Cardiac muscle cell (in vitro differentiated cells and primary cell): ENCODE measurements around the gene CALR. TPM values are rescaled to one million over a fixed set of nuclear protein-coding genes. Genes with fewer than 3 reads are reported as not detected.
A peak's percentile ranks its signal among the peaks of the same experiment; 100 is the strongest.

ENCODE experiments used
- DNase-seq, 2 donors: peaks; one replicate each; pipeline versions ENCODE4 v3.0.0 to v3.0.0-alpha.2; 2010 to 2017; ENCODE audit warnings: low read depth in 1 of 2, low spot score in 1 of 2
- H3K27ac ChIP-seq: fragments of 200-600 bp; sonication (generic); 2 replicates; pipeline ENCODE4 v1.5.1; 2016
- H3K27me3 ChIP-seq: fragments of 200-600 bp; sonication (generic); 2 replicates; pipeline ENCODE4 v1.6.0; 2016; ENCODE audit warnings: control low read depth
- H3K36me3 ChIP-seq: fragments of 200-600 bp; sonication (generic); 2 replicates; pipeline ENCODE4 v1.5.1; 2016; ENCODE audit warnings: control low read depth
- H3K4me1 ChIP-seq: fragments of 200-600 bp; sonication (generic); 2 replicates; pipeline ENCODE4 v1.8.1; 2017; ENCODE audit warnings: low read depth, mild to moderate bottlenecking, mixed run types
- H3K4me3 ChIP-seq: fragments of 200-600 bp; sonication (generic); 2 replicates; pipeline ENCODE4 v1.5.1; 2016; ENCODE audit warnings: mild to moderate bottlenecking
- H3K9me3 ChIP-seq: fragments of 200-600 bp; sonication (generic); 2 replicates; pipeline ENCODE4 v1.5.1; 2017; ENCODE audit warnings: low read depth, mild to moderate bottlenecking, control low read depth
- polyA plus RNA-seq: library from polyadenylated mRNA; unstranded; fragments of >200 nt; fragmentation: Nextera tagmentation; extraction: Ambion mirVana; gene quantifications from 2 replicates; pipeline ENCODE4 v1.2.1, GENCODE V29; 2016
- total RNA-seq: library from RNA; depleted of rRNA; stranded (reverse); fragments of >200 nt; gene quantifications from 2 replicates; pipeline ENCODE4 v1.2.3, GENCODE V29; 2016
- TF ChIP-seq, protein P1 (sequence below): IDR thresholded peaks from 2 replicates; pipeline ENCODE4 v1.5.1; 2012; ENCODE audit warnings: low read depth, mild to moderate bottlenecking, low read length

Gene CALR
- total and polyA plus RNA-seq, 2 experiments from 2014 or later: 615 to 856 TPM

DNA sequence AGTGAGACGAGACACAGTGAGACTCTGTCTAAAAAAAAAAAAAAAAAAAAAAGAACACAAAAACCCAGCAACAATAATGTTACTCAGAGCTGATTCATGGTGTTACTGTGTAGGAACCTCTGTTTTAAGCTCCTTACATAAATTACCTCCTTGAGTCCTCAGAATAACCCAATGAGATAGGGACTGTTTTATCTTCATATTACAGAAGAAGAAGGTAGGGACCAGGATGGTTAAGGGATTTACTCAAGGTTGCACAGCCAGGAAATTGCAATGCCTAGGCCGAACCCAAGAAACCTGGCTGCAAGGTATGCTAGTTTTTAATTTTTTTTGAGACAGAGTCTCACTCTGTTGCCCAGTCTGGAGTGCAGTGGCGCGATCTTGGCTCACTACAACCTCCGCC is 29.5 kb downstream of the CALR start:
- Histone ChIP-seq H3K4me1 (no peaks in the 10 kb centered on the region), H3K4me3 (no peak overlapping the region), H3K36me3 (no peaks in the 10 kb centered on the region), H3K27me3 (no peaks in the 10 kb centered on the region), H3K27ac (no peak overlapping the region), H3K9me3 (no peaks in the 10 kb centered on the region)
- no peak for DNase-seq
- TF ChIP-seq, protein P1, sequence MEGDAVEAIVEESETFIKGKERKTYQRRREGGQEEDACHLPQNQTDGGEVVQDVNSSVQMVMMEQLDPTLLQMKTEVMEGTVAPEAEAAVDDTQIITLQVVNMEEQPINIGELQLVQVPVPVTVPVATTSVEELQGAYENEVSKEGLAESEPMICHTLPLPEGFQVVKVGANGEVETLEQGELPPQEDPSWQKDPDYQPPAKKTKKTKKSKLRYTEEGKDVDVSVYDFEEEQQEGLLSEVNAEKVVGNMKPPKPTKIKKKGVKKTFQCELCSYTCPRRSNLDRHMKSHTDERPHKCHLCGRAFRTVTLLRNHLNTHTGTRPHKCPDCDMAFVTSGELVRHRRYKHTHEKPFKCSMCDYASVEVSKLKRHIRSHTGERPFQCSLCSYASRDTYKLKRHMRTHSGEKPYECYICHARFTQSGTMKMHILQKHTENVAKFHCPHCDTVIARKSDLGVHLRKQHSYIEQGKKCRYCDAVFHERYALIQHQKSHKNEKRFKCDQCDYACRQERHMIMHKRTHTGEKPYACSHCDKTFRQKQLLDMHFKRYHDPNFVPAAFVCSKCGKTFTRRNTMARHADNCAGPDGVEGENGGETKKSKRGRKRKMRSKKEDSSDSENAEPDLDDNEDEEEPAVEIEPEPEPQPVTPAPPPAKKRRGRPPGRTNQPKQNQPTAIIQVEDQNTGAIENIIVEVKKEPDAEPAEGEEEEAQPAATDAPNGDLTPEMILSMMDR: no peak

DNA sequence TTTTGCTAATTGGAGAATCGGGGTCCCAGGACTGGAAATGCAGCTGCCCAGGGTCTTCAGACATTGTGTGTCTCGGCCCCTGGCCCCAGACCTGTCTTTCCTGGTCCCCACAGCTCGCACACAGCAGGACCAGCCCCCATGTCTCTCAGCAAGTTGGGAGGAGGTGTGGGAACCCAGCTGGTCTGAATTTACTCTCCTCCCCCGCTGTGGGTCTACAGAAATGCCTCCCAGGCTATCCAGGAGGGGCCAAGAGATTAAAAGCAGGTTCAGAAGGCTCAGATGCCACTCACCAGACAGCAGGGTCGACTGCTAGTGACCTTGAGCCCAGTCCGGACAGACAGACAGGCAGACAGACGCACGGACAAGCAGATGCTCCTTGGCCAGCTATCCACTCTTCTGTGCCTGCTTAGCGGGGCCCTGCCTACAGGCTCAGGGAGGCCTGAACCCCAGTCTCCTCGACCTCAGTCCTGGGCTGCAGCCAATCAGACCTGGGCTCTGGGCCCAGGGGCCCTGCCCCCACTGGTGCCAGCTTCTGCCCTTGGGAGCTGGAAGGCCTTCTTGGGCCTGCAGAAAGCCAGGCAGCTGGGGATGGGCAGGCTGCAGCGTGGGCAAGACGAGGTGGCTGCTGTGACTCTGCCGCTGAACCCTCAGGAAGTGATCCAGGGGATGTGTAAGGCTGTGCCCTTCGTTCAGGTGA is 31.0 kb downstream of the CALR start, which contains the start of gene DAND5:
TSS of gene DAND5 (plus strand) at position 285 of the 697 bp plus-strand sequence. CDS start at position 370, 85 bp downstream.
- H3K36me3 ChIP-seq: no peaks in the 10 kb centered on the region
- TF ChIP-seq, protein P1: no peak
- DNase-seq: no peak
- no peaks in the 10 kb centered on the region for H3K9me3 ChIP-seq
- H3K4me1 ChIP-seq: no peaks in the 10 kb centered on the region
- peak within 1 kb of the TSS; percentile 11 for H3K27ac ChIP-seq
- no peak within 1 kb of the TSS for H3K4me3 ChIP-seq
- no peaks in the 10 kb centered on the region for H3K27me3 ChIP-seq

DNA sequence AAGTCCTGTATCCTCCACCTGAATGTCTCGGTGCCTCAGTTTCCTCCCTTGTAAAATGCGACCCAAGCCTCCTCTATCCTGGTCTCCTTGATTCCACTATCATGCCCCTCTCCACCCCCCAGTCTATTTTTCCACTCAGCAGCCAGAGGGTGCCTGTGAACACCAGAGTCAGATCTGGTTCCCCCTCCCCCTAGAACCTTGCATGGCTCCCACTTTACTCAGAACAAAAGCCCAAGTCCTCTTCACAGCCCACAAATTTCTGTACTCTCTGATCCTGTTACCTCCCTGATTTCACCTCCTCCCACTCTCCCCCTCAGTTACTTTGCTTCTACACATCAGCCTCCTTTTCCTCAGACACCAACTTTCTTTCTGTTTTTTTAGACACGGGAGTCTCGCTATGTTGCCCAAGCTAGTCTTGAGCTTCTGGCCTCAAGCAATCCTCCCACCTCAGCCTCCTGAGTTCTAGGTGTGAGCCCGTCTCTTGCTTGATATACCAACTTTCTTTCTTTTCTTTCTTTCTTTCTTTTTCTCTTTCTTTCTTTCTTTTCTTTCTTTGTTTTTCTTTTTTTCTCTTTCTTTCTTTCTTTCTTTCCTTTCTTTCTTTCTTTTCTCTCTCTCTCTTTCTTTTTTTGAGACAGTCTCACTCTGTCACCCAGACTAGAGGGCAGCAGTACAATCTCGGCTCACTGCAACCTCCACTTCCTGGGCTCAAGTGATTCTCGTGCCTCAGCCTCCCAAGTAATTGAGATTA is 31.8 kb downstream of the CALR start:
- no peak overlapping the region for H3K27ac ChIP-seq
- H3K4me3 ChIP-seq: no peak overlapping the region
- H3K4me1 ChIP-seq: no peaks in the 10 kb centered on the region
- peaks cover under 1% of the 10 kb centered on the region for H3K27me3 ChIP-seq
- H3K9me3 ChIP-seq: no peaks in the 10 kb centered on the region
- DNase-seq: no peak
- no peaks in the 10 kb centered on the region for H3K36me3 ChIP-seq
- TF ChIP-seq, protein P1: no peak

DNA sequence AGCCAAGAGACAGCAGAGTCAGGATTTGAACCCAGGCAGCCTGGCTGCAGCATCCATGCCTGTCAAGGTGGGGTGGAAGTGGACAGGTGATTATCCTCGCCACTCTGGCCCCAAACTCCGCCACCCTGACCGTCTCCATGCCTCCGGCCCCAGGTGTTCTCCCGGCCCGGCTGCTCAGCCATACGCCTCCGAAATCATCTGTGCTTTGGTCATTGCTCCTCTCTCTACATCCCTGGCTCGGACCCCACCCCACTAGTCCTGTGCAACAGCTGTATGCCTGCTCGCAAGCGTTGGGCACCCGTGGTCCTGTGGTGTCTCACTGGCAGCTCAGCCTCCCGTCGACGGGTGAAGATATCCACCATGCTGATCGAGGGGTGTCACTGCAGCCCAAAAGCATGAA is 34.8 kb downstream of the CALR start:
- no peaks in the 10 kb centered on the region for H3K9me3 ChIP-seq
- H3K27ac ChIP-seq: no peak overlapping the region
- no peak overlapping the region for H3K4me3 ChIP-seq
- TF ChIP-seq, protein P1: no peak
- H3K4me1 ChIP-seq: no peaks in the 10 kb centered on the region
- peaks cover 13% of the 10 kb centered on the region for H3K27me3 ChIP-seq
- DNase-seq: no peak
- no peaks in the 10 kb centered on the region for H3K36me3 ChIP-seq

DNA sequence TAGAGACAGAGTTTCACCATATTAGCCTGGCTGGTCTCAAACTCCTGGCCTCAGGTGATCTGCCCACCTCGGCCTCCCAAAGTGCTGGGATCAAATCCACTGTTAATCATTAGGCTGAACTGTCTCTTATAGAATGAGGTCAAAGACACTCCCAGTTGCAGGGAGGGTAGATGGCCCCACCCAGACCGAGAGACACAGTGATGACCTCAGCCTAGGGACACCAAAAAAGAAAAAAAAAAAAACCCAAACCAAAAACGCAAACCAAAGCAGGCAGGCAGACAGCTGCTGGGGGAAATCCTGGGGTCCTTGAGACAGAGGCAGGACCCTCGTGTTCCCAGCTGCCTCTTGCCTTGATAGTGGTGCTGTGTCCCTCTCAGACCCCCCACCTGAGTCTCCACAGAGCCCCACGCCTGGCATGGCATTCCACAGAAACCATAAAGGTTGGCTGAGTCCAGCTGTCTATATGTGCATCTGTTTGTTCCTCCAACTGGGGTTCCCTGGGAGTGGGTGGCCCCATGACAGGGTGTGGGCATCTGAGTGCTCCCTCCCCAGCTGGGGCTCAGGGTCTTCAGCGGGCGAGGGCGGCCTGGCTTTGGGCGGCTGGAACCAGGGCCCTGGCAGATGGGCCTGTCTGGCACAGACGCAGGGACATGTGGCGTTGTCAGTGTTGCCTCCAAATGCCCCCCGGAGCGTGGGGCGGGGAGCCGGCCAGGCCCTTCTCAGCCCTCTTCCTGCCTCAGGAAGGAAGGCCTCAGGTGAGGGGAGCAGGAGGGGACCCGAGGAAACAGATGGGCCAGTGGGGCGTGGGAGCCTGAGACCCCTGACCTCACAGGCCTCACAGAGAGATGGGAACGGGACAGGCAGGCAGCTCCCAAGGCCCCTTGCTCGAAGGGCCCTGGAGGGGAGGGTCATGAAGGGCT is 36.2 kb downstream of the CALR start:
- H3K27me3 ChIP-seq: peaks cover 21% of the 10 kb centered on the region
- H3K4me1 ChIP-seq: no peaks in the 10 kb centered on the region
- TF ChIP-seq, protein P1: no peak
- H3K36me3 ChIP-seq: no peaks in the 10 kb centered on the region
- no peaks in the 10 kb centered on the region for H3K9me3 ChIP-seq
- H3K4me3 ChIP-seq: no peak overlapping the region
- no peak overlapping the region for H3K27ac ChIP-seq
- no peak for DNase-seq
